GM18505 (cell line): Measurements from ENCODE around the gene ADGRL2.

Source experiments
- ATAC-seq: cut with Tn5 transposase; IDR thresholded peaks from one replicate; pipeline ENCODE4 v1.9.1; 2021; ENCODE audit not compliant: unreplicated experiment
- POLR2A ChIP-seq: IDR thresholded peaks from 4 replicates; pipeline ENCODE4 v1.6.1; 2011; ENCODE audit warnings: borderline replicate concordance; ENCODE audit not compliant: insufficient read depth, insufficient read length; ENCODE audit errors: extremely low read depth

Gene ADGRL2

DNA sequence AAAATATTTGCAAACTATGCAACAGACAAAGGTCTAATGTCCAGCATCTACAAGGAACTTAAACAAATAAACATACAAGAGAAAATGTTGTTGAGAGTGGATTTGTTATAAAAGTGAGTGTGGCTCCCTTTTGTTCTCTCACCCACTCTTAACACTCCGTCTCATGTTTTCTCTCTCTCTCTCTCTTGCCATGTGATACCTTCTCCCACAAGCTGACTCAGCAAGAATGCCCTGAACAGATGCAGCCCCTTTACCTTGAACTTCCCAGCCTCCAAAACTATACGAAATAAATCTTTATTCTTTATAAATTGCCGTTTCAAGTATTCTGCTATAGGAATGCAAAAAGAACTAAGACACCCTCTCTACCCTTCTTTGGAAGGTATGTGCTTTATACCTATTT lies 234.1 kb downstream of the ADGRL2 start:
- no peak for TF ChIP-seq POLR2A
- no peak for ATAC-seq
